T-helper 22 cell (primary cell): ENCODE results near the gene TPCN1.

ENCODE experiments used
- DNase-seq: peaks from one replicate; pipeline ENCODE4 v3.0.0-alpha.2; 2020; ENCODE audit warnings: low read depth

TPCN1 gene

DNA sequence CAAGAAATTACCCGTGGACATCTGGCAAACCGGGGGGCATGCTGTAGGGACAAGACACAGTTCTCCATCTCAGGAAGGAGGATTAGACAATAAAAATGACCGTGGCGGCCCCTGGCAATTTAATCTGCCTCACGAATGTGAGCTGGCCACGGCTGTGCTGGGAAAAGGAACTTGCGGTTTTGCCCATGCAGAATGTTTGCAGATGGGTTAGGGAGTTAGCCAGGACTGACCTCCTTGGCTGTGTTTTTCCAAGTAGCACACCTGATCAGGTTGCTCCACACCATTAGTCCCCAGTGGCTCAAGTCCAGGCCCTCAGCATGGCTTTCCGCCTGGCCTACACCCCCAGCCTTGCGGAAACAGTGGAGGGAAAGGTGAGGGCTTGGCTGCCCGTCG, 20.8 kb downstream of the TPCN1 start:
- no peak for DNase-seq

DNA sequence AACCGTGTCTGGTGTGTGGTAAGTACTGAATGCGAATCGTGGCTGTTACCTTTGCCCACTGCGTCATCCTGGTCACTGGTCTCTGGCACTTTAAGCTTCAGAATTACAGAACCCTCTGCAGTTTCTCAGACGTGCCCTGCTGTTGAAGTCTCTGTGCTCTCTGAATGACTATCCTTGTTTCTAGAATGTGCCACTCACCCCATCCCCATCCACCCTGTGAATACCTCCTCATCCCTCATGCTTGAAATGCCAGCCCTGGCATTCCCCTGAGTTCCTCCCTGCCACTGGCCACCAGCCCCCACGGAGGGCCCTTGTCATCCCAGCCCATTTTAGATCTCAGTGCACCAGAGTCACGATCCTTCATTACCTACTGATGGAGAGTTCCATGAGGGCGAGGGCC, 21.3 kb downstream of the TPCN1 start:
- DNase-seq: no peak

- no peak for DNase-seq
These were observed 22.8 kb downstream of the TPCN1 start for GRCh38 chr12:113244047-113244460.

DNA sequence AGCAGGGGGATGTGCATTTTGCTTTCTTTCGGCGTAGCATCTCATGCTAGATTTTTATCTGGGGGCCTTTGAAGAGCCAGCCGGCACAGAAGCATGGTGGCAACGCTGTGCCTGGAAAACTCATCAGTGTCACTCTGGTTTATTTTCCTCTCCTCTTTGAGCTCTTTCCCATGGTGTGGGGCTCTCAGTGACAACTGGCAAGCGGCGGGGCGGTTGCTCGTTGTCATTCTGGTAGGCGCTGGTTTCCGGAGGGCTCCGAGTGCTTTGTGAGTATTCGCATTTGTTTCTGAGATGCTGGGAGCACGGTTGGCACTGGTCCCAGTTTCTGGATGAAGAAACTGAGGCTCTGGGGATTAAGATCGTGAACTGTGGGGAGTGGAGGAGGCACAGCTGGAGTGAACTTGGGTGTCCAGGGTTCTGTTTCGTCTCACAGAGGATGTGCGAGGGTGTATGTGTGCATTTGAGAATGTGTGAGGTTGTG, 23.3 kb downstream of the TPCN1 start:
- no peak for DNase-seq

- no peak for DNase-seq
These were observed 24.6 kb downstream of the TPCN1 start for GRCh38 chr12:113245695-113246477.

DNA sequence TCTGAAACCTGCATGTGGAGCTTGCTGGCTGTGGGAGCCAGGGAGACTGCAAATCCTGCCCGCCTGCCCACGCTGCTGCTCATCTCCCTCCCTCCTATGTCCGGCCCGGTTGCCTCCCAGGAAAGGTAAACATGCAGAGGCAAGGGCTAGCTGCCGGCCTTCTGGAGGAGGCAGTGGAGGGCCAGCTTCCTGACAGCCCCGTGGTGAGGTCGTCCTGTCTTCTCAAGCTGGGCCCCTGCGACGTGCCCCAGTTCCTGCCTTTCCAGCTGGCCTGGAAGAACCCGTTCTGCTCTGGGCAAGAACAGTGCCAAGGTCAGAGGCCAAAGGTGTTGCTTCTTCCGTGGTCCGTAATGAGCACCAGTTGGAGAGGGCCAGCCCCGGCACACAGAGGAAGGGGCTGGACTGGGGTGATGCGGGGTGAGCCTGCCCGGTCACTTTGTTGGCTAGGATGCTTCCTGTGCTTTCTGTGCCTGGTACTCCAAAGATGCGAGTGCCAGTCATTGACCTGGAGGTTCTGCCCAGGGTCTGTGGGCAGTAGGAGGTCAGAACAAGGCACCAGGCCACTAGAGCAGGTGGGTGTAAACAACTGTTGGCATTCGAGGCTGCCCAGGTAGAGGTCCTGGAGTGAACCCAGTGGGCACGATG, 25.3 kb downstream of the TPCN1 start:
- no peak for DNase-seq

DNA sequence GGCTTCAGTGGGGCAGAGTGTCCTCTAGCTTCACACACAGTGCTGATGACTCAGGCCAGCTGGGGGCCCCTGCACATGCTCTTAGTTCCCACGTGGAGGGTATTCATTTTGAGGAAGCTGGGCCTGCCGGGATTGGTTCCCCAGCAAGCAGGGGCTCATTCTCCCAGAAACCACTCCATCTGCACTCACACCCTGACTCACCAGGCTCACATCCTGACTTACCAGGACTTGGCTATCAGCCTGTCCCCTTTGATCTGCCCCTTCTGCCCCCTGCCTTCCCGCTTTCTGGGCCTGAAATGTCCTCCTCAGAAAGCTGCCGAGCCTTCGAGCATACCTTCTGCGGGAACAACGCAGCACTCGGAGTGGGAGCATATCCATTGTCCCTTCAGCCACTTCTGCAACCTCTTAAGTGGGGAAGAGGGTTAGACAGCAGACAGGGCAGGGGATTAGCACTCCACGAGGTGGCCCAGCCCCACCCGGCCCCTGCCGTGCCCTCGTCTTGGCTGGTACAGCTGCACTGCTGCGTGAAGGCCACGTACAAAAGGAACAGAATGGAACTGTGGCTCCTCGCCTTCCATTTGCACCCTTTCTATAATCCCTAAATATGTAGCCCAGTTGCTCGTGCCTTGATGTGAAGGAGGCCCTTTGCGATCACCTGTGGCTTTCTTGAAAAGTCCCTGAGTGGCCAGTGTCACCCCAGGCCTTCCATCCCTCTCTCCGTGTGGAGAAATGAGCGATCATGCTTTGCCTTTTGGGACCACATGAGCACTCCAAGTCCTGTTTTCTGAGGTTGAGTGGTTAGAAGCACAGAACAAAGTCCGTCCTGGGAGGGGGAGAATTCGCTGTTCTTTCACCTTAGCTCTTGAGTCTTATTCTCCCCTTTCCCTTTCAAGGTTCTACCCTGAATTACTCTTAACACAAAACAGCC, 26.1 kb downstream of the TPCN1 start:
- no peak for DNase-seq

DNA sequence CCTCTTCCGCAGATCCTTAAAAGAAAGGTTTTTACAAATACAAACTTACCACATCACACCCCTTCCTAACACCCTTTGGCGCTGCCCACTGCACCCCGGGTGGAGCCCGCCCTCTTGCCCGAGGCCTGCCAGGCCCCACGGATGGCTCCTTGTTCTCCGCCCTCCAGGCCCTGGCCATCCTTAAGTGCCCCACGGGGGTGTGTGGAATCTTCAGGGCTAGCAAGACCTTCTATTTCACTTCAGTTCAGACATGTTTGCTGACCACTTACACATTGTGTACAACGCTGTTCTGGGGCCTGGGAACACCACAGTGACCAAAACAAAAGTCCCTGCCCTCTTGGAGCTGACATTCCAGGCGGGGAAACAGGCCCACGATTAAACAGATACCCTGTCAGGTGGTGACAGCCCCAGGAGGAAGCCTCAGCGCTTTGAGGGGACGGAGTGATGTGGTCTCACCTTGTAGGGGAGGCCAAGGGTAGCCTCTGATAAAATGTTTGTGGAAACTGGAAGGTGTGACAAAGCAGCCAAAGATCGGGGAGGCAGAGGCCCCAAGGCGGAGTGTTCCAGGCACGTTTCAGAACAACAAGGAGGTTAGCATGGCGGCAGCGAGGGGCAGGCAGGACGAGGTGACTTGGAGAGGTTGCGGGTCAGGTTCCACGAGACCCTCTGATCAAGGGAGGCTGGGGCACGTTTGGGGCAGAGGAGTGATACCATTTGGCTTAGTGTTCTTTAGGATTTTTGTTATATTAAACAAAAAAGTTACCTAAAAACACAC, 27.0 kb downstream of the TPCN1 start:
- DNase-seq: no peak

DNA sequence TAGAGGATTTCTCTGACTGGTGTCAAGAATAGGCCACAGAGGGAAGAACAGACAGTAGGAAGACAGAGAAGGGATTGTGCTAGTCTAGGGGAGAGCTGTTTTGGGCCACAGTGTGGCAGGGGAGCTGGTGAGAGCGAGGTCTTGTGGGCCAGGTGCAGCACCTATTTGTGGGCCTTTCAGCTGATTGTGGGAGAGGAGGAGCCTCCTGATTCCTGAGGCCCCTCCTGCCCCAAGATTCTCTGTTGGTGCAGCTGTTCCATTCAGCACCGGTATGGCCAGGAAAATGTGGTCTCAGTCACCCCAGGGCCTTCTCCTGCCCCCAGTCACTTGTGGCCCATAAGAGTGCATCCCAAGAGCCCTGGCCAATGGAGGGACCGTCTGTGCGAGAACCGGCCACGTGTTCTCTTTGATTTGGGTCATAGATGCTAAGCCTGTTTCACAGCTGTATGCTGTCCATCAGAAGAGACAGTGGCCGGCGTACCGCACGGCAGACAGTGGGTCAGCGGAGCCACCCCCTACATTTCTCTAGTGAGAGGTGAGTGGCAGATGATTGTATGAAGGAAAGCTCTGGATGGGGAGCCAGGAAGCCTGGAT, 27.7 kb downstream of the TPCN1 start:
- DNase-seq: no peak

DNA sequence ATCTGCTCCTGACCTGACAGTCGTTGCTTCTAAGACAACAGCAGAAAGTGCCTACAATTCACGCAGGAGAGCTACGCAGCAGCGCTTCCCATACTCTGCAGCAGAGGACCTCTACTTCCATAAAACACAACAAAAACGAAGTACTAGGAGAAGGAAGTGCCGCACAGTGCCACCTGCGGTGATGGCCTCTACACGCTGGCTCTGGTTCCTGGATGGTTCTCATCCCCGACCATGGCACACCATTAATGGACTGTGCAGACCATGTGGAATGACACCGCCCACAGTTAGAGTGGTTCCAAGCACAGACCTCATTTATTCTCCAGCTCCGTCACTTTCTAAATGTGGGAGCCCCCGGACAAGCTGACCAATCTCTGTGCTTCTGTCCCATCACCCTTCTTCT, 28.3 kb downstream of the TPCN1 start:
- DNase-seq: no peak

DNA sequence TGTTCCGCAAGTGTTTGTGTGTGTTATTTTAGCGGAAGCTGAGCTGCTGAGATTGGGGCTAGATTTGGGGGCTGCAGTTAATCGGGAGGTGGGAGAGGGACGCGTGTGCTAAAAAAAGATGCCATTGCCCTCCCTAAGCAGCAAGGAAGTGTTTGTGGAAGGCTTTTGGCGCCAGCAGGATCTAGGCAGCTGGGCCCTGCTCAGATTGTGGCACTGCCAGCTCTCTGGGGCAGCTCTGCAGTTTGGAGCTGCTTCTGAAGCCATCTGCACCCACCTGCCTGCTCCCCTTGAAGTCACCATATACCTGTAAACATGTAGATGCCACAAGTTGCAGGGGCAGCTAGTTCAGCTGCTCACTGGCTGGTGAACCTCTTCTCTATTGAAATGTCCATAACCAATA, 28.8 kb downstream of the TPCN1 start:
- no peak for DNase-seq

- DNase-seq: no peak
These were observed 30.3 kb downstream of the TPCN1 start for GRCh38 chr12:113251404-113252070.

GRCh38 chr12:113252494-113252893, 31.2 kb downstream of the TPCN1 start:
- no peak for DNase-seq

GRCh38 chr12:113253532-113254285, 32.4 kb downstream of the TPCN1 start:
- DNase-seq: no peak

DNA sequence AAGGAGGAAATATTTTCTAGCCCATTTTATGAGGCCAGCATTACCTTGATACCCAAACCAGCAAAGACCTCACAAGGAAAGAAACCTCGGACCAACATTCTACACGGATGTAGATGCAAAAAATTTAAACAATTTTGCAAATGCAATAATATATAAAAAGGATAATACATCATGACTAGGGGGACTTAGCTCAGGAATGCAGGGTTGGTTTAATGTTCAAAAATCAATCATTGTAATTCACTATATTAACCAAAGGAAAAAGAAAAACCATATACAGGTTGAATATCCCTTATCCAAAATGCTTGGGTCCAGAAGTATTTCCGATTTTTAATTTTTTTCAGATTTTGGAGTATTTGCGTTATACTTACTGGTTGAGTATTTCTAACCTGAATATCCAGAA, 33.0 kb downstream of the TPCN1 start:
- DNase-seq: no peak

DNA sequence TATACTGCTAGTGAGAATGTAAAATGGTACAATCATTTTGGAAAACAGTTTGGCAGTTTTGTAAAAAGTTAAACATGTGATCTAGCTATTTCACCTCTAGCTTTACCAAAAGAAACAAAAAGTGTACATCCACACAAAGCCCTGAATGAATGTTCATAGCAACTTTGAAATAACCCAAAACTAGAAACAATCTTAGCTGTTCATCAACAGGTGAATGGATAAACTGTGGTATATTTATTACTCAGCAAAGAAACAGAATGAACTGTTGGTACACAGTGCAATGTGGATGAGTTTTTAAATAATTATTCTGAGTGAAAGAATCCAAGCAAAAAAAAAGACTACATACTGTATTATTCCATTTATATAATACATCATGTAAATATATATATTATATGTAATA, 36.3 kb downstream of the TPCN1 start:
- DNase-seq: no peak

DNA sequence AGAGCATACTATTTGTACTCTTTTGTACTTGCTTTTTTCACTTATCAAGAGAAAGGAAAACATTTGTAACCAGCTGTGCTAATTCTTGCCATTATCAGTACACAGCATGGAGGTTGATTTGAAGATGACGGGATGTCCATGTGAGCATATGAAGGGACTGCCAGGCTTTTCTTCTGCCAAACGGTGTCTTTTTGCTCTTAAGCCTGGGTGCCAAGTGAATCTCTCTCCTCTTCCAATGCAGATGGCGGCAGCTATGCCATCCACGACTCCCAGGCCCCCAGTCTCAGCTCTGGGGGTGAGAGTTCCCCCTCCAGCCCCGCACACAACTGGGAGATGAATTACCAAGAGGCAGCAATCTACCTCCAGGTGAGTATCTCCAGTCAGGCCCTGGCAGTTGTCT, 38.9 kb downstream of the TPCN1 start:
- no peak for DNase-seq

DNA sequence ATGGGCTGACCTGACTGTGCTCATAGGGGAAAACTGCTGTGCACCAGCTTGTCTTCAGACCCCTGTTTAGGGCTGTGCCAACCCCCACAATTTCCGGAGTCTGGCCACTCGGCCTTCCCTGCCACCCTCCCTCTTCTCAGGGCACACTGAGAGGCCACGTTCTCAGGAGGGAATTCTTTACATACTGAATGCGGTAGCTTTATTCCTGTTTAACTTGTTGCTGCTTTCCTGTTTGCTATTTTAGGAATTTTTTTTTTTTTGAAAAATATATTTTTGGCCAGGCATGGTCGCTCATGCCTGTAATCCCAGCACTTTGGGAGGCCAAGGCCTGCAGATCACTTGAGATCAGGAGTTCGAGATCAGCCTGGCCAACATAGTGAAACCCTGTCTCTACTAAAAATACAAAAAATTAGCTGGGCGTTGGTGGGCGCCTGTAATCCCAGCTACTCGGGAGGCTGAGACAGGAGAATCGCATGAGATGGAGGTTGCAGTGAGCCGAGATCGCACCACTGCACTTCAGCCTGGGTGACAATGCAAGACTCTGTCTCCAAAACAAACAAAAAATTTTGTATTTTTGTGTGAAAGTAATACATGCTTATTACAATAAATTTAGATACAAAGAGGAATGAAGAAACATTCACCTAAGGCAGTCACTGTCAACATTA, 39.5 kb downstream of the TPCN1 start:
- no peak for DNase-seq

- no peak for DNase-seq
These were observed 40.7 kb downstream of the TPCN1 start for GRCh38 chr12:113261847-113262470.
